22Rv1 (cell line): ENCODE results near the gene VRK2.

Source experiments
- H3K27ac ChIP-seq: fragments of 450-650 bp; 2 replicates; pipeline ENCODE4 v1.5.1; 2017
- CTCF ChIP-seq: fragments of 450-650 bp; IDR thresholded peaks from 2 replicates; pipeline ENCODE4 v1.5.1; 2017; ENCODE audit warnings: mild to moderate bottlenecking
- ZFX ChIP-seq: fragments of 450-650 bp; IDR thresholded peaks from 2 replicates; pipeline ENCODE4 v1.6.1; 2017; ENCODE audit warnings: antibody characterized with exemption, borderline replicate concordance

Gene VRK2

GRCh38 chr2:58052978-58053377 lies 6.4 kb downstream of the VRK2 start:
- TF ChIP-seq CTCF (no peak), ZFX (no peak)
- H3K27ac ChIP-seq = no peak overlapping the region

DNA sequence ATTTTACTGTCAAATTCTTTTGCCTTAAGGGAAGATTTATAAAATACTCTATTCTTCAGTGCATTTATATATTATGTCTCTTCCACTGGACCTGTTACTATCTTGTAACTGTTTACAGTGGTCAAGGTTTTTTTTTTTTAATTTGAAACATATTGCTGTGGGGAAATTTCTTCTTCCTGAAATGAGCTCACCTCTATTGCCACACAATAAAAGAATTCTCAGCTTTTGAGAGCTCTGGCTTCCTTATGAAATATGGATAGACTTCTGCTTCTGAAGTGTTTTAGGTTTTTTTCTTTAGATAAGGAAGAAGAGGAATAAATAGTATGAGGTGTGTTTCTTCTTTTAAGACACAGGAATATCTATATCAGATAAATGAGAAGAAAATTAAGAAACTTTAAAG lies 7.7 kb downstream of the VRK2 start:
- no peak overlapping the region for H3K27ac ChIP-seq
- TF ChIP-seq CTCF (no peak), ZFX (no peak)

DNA sequence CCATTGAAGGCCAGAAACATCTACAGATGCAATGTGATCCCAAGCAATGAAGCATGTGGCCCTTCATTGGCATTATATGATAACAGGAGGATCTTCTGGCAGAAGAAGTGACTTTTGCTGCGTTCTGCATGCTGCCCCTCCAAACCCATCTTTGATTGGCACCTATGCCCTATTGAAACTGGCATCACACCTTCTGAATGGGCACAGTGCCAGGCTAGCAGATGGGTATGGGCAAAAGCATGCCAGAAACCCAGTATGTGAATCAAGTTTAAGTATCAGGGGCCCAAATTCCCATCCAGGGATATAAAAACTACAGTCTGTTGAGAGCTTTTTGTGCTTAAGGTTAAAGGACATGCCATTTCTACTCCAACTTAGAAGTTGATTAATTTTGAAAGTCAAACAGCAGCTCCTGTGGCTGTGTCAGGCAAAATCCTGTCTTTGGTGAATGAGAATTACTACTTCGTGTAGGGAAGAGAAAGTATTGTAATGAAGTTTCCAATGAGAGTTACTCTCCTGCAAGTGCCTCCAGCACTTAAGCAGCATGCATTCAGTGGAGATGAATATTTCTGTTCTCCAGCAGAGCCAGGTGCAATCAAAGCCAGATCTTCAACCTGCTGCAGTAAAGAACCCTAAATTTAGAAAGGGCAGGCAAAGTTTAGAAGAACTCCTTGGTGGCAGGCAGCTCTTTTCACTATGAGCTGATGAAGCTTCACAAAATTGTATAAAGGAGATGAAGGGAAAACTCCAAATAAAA lies 8.6 kb downstream of the VRK2 start:
- H3K27ac ChIP-seq = no peak overlapping the region
- TF ChIP-seq ZFX (no peak), CTCF (no peak)

GRCh38 chr2:58056192-58056916 lies 9.7 kb downstream of the VRK2 start:
- H3K27ac ChIP-seq = no peak overlapping the region
- TF ChIP-seq CTCF = no peak
- TF ChIP-seq ZFX = no peak

DNA sequence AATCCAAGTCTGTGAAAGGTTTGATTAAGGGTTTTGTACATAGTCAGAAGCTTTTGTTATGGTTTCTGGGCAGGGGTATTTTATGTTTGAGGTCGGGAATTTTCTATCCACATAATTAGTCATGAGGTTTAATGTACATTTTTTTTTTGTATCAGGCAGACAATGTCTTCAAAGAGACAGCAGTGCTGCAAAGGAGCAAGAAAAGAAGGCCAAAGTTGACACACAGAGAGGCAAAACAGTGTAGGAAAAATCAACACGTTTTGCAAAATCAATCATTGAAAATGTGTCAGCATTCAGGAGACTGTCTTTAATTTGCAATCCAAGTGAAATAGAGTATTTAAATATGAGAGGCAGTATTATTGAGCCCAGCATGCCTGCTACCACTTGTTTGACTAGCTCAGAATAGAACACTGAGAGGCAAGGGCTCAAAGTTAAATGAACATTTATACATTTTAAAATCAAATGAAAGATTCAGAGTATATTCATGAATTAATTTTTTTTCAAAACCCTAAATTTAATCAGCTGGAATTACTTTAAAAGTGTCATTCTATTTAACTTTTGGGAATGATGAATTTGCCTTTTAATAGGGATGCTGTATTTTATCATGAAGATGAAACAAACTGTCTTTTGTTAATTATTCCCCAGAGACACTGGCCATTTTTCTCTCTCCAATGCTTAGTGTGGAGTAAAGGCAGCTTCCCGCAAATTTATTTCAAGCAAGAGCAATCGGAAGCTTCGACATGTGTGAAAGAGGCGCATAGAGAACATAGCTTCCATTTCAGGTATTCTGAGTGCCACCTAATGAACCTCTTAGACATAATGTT lies 11.3 kb downstream of the VRK2 start:
- TF ChIP-seq CTCF (no peak), ZFX (no peak)
- no peak overlapping the region for H3K27ac ChIP-seq

GRCh38 chr2:58063641-58064040 lies 17.0 kb downstream of the VRK2 start:
- TF ChIP-seq ZFX = no peak
- no peak overlapping the region for H3K27ac ChIP-seq

- H3K27ac ChIP-seq = no peak overlapping the region
Measured at GRCh38 chr2:58064086-58064485, 17.5 kb downstream of the VRK2 start.

More at GRCh38 chr2:58064086-58064485, 17.5 kb downstream of the VRK2 start:
- TF ChIP-seq CTCF = no peak
- no peak for TF ChIP-seq ZFX
